GM12865 (cell line): ENCODE measurements around the gene ALPL.

Experiments used
- DNase-seq: peaks from one replicate; pipeline ENCODE4 v3.0.0; 2010; ENCODE audit warnings: low read depth
- H3K4me3 ChIP-seq: 2 replicates; pipeline ENCODE4 v1.5.1; 2011; ENCODE audit warnings: mild to moderate bottlenecking, low read depth, low read length, control low read depth
- CTCF ChIP-seq: IDR thresholded peaks from 2 replicates; pipeline ENCODE4 v1.5.1; 2011; ENCODE audit warnings: low read length, control low read depth, low read depth, inconsistent platforms; ENCODE audit not compliant: insufficient read depth; ENCODE audit errors: missing control alignments

Gene ALPL

DNA sequence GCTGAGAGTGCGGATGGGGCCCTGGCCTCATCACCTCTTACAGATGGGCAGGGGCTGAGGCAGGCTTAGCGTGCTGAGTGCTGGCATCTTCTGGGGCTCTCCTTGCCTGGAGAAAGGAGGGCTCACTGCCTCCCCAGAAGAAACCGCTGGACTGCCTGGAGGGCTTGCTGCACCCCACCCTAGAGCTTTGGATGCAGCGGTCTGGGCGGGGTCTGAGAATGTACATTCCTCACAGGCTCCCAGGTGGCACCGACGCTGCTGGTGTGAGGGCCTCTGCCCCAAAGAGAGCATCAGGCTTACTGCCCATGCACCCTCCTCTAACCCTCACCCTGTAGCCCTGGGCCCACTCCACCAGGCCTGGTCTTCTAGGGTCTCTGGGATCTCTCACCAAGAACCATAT, 108.8 kb downstream of the ALPL start:
- DNase-seq, result no peak
- TF ChIP-seq CTCF, result no peak
- no peak overlapping the region for H3K4me3 ChIP-seq

- no peak for TF ChIP-seq CTCF
- no peak overlapping the region for H3K4me3 ChIP-seq
- DNase-seq, result no peak
Observed at GRCh38 chr1:21618561-21619374, 109.5 kb downstream of the ALPL start.

DNA sequence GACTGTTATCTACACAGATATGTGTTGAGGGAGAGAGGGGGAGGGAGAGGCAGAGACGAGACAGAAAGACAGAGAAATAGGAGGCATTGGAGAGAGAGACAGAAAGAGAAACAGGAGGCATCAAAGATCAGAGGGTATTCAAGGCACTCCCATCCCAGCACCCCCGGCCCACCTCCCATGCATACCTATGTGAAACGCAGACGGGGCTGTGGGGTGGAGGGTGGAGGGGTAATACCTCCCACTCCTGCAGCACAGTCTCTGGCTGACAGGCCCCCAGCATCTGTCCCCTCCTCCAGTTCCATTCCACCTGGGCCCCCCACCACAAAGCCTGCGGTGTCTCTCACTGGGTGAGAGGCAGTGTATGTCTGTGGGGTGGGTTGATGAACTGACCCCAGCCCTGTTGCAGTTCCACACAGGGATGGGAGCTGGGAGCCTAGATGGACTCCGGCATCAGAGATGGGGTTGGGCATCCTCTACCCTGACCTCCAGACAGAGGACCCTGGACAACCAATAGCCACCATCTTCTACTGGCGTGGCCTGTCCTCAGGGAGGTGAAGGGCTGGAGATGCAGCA, 110.2 kb downstream of the ALPL start:
- TF ChIP-seq CTCF, result no peak
- DNase-seq, result no peak
- no peak overlapping the region for H3K4me3 ChIP-seq

DNA sequence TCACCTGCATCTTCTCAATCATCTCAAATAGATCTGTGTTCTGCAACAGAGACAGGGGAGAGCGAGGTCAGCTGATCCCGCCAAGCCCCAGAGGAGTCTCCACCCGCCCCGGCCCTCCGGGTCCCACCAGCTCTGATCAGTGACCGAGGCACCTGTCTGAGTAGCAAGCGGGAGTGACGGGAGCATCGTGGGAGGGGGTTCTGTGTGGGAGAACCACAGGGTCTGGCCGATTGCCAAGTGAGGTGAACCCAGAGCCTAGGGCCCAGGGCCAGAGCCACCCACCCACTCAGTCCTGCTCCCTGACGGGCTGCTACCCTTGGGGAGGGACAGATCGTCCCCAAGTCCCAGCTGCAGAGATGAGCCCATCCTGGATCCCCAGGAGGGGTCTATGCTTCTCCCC, 110.8 kb downstream of the ALPL start:
- no peak overlapping the region for H3K4me3 ChIP-seq
- no peak for TF ChIP-seq CTCF
- no peak for DNase-seq

DNA sequence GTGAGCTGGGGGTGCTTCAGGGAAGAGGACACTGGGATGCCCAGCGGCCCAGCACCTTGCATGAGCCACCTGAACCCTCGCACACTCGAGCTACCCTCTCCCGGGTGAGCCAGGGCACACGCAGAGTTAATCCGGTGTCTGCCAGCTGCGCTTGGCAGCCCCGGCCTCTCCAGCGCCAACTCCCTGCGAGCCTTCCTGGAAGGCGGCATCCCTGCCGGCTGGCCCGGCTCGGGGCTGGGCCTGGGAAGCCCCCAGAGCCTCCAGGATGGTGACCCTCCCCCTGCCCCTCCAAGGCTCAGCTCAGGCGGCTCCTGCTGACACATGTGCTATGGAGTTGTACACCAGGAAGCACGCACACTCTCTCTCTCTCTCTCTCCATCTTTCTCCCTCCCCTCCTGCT, 111.3 kb downstream of the ALPL start:
- DNase-seq, result no peak
- TF ChIP-seq CTCF, result no peak
- no peak overlapping the region for H3K4me3 ChIP-seq

DNA sequence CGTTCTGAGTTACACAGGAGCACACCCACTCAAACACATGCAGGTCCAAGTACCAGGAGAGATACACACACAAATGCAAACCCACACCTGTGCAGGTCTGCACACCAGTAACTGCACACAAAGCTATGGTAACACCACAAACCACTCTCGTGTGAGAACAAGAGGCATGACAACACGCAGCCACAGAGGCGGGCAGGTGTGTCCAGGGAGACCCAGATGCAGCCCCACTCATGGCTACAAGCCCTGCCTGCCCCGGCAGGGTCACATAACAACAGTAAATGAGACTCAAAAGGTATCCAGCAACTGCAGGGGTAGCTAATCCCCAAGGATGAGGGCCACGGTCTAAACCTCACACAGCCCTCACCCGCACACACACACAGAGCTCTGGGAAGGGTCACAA, 111.8 kb downstream of the ALPL start:
- DNase-seq, result no peak
- H3K4me3 ChIP-seq, result no peak overlapping the region

More for the DNA sequence above, 111.8 kb downstream of the ALPL start:
- TF ChIP-seq CTCF, result no peak
